MM.1S (cell line): ENCODE results near the gene ETFB.

Experiments
- EZH2 ChIP-seq: fragments of 300-600 bp; sonication (generic); optimal IDR thresholded peaks from 2 replicates; pipeline ENCODE3; 2017; ENCODE audit warnings: low read depth, mild to moderate bottlenecking, antibody characterized with exemption, low read length, mixed read lengths
- TF ChIP-seq, protein P1 (sequence below): fragments of 300-600 bp; sonication (generic); IDR thresholded peaks from 2 replicates; pipeline ENCODE4 v1.5.1; 2016; ENCODE audit warnings: antibody characterized with exemption, low read length, mixed read lengths

DNA sequence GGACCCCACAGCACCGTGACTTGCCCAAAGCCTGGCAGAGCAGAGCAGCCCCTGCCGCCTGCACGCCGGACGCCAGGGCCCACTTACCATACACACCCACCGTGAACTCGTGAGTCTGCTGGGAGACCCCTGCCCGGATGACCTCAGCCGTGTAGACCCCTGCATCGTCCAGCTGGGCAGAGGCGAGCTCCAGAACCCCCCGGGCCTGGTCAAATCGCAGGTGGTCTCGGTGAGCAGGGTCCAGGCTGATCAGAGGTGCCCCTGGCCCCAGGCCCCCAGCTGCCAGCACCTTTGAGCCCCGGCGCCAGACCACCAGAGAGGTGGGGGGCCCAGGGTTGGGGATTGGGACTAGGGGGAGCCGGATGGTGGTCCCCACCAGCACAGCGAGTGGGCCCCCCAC, 25.1 kb downstream of the ETFB start:
- TF ChIP-seq, protein P1, sequence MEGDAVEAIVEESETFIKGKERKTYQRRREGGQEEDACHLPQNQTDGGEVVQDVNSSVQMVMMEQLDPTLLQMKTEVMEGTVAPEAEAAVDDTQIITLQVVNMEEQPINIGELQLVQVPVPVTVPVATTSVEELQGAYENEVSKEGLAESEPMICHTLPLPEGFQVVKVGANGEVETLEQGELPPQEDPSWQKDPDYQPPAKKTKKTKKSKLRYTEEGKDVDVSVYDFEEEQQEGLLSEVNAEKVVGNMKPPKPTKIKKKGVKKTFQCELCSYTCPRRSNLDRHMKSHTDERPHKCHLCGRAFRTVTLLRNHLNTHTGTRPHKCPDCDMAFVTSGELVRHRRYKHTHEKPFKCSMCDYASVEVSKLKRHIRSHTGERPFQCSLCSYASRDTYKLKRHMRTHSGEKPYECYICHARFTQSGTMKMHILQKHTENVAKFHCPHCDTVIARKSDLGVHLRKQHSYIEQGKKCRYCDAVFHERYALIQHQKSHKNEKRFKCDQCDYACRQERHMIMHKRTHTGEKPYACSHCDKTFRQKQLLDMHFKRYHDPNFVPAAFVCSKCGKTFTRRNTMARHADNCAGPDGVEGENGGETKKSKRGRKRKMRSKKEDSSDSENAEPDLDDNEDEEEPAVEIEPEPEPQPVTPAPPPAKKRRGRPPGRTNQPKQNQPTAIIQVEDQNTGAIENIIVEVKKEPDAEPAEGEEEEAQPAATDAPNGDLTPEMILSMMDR: no peak
- TF ChIP-seq EZH2: no peak
